Stimulated activated CD8-positive, alpha-beta memory T cell treated with anti-CD3 and anti-CD28 coated beads, Interleukin-4, amount 100 ng/mL, for 48 hours (primary cell): Measurements from ENCODE around the gene PTRHD1.
A peak's percentile ranks its signal among the peaks of the same experiment; 100 is the strongest.
"Not testable (repeated sequence)": the region's sequence is repeated elsewhere in the genome, so short reads cannot be mapped to it uniquely, and the experiment has no call there.

Experiments
- DNase-seq: peaks from one replicate; pipeline ENCODE4 v3.0.0-alpha.2; 2020

PTRHD1 gene

DNA sequence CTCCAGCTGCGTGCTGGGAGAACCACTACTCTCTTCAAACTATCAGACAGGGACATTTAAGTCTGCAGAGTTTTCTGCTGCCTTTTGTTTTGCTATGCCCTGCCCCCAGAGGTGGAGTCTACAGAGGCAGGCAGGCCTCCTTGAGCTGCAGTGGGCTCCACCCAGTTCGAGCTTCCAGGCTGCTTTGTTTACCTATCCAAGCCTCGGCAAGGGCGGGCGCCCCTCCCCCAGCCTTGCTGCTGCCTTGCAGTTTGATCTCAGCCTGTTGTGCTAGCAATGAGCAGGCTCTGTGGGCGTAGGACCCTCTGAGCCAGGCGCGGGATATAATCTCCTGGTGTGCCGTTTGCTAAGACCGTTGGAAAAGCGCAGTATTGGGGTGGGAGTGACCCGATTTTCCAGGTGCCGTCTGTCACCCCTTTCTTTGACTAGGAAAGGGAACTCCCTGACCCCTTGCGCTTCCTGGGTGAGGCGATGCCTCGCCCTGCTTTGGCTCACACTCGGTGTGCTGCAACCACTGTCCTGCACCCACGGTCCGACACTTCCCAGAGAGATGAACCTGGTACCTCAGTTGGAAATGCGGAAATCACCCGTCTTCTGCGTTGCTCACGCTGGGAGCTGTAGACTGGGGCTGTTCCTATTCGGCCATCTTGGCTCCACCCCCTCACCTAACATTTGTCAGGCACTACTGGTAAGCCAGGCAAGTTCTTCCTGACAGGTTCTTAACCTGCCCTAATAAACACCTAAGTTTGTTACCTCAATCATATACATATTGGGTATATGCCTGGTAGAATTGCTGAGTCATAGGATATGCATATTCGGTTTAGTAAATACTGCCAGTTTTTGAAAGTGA lies 12.8 kb upstream of the PTRHD1 start:
- not testable (repeated sequence) for DNase-seq

DNA sequence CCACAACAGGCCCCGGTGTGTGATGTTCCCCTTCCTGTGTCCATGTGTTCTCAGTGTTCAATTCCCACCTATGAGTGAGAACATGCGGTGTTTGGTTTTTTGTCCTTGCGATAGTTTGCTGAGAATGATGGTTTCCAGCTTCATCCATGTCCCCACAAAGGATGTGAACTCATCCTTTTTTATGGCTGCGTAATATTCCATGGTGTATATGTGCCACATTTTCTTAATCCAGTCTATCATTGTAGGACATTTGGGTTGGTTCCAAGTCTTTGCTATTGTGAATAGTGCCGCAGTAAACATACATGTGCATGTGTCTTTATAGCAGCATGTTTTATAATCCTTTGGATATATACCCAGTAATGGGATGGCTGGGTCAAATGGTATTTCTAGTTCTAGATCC lies 7.3 kb upstream of the PTRHD1 start:
- not testable (repeated sequence) for DNase-seq

DNA sequence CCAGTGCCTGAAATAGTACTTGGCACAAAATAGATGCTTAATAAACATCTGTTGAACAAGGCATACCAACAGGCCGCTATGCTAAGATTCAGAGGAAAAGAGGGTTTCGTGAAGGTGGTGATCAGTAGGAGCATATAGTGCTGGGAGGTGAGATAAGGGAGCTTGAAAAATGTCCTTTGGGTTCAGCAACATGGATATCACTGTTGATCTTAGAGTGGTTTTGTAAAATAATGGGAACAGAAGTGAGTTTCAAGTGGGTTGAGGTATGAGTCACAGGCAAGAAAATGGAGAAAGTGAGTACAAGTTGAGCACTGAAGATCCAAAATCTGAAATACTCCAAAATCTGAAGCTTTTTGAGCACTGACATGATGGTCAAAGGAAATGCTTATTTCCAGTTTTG lies 4.5 kb upstream of the PTRHD1 start:
- no peak for DNase-seq

DNA sequence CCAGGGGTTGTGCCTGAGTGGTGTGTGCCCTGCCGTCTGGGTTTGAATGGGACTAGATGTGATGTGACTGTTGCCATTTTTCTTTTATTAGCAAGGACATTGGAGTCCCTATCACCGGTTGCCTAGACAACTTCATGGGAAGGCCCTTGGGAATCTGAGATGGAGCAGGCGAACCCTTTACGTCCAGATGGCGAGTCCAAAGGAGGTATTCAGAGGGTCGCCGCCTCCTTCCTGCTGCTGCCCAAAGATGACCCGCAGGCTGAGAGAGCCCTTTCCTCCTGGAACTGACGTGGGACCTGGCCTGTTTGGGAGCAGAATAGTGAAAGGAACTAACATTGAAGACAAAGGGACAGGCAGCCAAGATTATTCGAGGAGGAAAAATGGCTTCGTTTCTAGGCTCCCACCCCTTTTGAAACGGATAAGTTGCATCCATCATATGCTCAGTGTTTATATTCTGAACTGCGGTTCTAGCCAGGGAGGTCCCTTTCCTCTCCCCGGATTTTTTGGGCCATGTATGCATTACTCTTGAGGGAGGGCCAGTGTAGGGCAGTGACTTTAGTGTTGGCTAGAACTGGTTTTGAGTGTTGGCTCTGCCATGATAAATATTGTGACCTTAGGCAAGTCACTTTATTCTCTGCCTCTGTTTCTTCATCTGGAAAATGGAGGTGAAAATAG lies 707 bp upstream of the PTRHD1 start:
- peak; percentile 37 for DNase-seq

DNA sequence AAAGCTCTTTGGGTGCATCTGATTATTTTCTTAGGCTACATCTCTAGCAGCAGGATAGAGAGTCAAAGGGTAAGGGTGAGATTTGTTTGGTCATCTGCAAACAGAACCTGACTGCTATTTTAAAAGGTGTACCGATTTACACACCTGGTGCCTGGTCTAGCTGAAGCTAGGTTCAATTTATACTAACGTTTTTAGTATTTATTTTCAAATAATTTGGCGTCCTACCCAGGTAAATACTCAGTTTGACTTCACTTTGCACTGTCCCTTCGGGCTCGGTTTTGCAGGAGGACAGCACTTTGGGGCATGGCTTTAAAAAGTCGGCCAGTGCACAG lies 683 bp downstream of the PTRHD1 start:
- DNase-seq = no peak

DNA sequence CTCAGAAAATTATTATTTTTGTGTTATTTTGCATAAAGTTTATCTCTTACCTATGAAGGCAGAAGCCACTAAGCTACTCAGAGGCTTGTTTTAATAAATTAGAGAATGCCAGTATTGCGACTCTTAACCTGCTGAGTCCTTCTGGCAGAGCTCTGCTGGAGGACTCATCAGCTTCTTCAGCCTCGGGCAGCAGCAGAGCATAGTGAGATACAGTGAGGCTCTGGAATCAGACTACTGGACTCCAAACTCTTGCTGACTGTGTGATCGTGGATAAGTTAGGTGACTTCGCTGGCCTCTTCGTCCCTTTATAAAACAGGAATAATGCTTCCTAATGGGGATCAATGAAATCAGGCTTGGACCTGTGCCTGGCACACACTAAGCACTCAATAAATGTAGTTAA lies 1.7 kb downstream of the PTRHD1 start:
- no peak for DNase-seq

DNA sequence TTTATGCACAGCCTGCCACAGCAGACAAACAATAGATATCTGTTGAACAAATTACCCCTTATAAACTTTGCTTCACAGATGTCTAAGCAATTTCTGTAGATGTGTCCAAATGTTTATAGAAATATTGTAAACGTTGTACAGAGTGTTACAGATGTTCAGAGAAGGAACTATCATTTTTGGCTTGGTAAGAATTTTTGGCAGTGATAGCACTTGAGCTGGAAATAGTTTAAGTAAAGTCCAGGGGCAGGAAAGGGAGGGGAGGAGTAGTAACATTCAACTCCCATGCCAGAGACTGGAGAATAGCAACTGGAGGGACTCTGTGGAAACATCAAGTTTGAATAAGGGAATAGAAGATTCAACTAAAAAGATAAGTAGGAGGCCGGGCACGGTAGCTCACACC lies 4.4 kb downstream of the PTRHD1 start:
- DNase-seq = no peak

DNA sequence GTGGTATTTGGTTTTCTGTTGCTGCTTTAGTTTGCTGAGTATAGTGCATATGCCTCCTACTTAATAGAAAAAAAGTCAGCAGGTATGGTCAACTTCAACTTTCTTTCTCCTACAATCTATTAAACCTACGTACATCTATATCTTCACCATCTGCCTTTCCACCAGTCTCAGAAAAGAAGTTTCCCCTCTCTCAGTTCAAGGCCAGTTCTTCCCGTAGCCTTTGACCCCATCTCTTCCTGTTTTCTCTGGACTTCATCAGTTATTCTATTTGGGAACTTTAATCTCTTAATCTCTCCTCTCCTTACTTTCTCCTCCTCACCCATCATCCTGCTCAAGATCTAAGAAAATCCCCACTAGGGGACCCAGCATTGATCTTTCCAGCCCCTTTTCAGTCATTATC lies 5.7 kb downstream of the PTRHD1 start:
- DNase-seq = no peak

DNA sequence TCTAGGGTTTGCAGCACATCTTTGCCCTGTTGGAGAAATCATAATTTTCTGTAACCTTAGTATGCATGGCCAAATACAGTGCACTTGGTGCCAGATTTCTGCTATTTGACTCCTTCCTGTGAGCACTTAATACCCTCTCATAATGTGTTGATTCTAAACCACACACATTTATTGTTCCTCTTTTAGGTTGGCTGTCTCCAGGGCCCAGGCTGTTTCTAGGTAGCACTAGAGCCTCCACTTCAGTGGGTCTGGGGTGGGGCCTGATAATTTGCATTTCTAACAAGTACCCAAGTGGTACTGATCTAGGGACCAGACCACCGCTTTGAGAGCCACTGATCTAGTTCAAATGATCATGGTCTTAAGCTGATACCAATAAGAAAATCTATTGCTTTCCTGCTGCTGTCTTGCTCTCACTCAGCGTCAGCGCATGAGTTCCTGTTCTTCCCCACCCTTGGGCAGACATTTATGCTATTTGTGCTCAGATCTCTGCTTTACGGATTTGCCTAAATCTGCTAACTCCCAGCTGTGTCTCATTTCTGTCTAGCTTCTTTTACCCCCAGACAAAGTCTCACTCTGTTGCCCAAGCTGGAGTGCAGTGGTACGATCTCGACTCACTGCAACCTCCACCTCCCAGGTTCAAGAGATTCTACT lies 7.4 kb downstream of the PTRHD1 start:
- no peak for DNase-seq

DNA sequence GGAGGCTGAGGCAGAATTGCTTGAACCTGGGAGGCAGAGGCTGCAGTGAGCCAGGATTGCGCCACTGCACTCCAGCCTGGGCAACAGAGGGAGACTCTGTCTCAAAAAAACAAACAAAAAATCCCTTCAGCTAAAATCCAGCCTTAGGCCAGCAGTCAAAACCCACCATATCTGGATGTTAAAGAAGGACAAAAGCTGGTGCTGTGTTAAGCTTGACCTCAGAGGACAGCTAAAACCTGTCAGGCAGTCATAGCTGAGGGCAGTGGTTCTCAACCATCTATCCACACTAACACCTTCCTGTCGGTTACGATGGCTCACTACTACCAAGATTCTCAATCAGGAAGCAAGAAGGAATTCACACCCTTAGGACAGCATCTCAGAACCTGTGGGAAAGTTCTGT lies 9.6 kb downstream of the PTRHD1 start:
- no peak for DNase-seq

DNA sequence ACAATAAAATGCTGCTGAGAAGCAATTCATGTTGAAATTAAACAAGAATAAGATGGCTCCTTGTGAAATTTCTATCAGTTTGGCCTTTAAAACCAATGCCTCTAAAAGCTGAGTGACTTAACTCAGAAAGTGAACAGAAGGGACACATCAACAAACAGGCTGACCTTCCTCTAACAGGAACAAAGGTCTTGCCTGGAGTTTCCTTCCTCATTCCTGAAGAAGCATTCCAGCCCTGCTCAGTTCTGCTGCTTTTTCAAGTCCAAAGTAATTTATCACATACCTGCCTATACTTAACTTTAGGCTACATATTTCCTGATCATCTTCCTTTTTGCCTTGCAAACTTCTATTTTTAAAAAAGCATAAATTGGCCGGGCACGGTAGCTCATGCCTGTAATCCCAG lies 14.1 kb downstream of the PTRHD1 start:
- DNase-seq = no peak

DNA sequence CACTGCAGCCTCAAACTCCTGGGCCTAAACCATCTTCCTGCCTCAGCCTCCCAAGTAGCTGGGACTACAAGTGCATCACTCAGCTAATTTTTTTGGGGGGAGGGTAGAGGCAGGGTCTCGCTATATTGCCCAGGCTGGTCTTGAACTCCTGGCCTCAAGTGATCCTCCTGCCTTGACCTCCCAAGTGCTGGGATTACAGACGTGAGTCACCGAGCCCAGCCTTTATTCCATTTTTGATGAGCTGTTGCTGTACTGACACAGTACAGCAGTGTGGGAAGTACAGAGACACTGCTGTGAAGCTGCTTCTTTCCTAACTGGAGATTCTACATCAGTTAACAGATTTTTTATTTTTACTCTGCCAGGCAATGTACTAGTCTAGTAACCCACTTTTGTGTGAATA lies 18.8 kb downstream of the PTRHD1 start:
- no peak for DNase-seq

DNA sequence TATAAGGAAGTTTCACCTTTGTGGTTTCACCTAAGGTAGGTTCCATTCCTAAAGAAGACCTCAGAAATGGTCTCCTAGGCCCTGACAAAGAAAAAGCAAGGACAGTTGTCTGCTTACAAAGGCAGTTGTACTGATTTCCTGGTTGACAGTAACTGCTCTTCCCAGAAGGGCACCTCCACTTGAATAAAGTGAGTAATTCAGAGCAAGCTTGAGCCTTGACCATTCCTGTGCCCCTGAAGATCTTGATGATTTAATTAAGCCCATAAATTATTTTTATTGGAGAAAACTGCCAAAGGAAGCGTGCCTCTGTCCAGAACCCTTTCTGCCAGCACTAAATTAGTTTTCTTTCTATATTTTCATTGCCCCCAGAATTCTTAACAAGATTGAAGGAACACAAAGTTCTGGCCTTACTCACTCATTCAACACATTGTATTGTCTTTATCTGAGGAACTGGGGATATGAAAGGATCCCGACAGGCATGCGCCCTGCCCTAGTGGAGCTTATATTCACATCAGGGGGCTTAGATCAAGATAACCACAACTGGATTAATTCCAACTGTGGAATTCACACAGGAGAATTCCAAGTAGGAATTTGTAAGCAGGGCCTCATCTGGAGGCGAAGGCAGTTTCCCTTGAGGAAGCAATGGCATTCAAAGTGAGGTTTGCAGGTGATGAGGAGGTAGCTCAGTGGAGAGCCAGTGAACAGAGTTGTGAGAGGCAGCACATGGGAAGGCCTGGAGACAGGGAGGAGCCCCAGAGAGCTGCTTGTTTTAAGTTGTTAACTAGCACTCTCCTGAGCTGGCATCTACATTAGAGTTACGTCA lies 21.2 kb downstream of the PTRHD1 start:
- DNase-seq = no peak

DNA sequence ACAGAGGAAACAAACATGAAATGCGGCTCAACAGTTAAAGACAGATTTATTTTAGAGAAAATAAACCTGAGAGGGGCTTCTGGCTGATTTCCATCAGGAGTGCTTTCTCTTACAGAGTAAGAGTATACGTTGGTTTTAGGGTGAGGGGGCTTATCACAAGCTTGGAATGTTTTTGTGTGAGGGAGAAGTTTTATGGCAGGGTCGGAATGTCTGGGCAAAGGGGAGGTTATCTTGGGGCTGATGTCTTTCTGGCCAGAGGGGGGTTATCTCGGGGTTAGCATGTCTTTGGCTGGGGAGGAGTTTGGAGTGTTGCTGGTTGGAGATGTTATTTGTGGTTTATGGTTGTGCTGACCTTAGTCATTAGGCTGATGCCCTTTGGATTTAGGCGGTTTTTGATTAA lies 22.1 kb downstream of the PTRHD1 start:
- DNase-seq = no peak

DNA sequence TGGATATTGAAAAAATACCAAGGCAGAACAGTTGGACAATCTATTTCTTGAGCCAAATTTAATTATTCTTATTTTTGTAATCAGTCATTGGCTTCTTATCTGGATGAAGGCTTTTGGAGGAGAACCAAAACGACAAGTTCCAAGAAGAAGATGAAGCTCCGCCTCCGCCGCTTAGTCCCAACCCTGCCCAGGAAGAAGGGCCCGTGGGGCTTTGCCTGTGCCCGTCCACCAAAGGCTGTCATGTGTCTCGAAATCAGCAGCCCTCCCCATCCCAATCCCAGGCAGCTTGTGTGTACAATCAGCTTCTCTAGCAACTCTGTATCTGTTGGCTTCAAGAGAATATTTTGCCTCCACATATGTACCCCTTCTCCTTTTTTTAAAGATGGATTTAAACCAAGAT lies 24.6 kb downstream of the PTRHD1 start:
- no peak for DNase-seq

DNA sequence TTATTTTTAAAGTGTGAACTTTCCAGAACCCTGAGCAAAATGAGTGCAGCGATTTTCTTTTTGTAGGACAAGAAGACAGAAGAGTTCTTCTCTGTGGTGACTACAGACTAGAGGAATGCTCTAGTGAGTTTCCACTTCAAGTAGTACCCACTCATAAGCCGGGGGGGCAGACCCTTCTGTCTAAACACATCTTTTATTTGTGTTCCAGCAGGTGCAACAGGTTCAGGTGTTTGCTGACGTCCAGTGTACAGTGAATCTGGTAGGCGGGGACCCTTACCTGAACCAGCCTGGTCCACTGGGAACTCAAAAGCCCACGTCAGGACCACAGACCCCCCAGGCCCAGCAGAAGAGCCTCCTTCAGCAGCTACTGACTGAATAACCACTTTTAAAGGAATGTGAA lies 25.2 kb downstream of the PTRHD1 start:
- DNase-seq = no peak

DNA sequence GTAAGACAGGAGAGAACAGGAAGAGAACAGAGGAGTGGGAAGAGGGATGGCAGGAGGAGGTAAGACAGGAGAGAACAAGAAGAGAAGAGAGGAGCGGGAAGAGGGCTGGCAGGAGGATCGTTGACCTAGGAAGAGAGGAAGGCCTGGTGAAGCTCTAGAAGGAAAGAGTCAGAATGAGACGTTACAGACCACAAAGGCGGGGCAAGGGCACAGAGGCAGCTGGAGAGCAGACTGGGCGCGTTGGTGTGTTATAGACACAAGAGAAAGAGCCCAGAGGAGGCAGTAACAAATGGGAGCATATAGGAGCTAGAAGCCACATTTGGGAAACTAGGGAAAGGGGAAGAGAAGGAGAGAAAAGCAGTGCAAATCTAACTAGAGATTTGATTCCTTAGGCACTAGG lies 26.6 kb downstream of the PTRHD1 start:
- peak; percentile 39 for DNase-seq

DNA sequence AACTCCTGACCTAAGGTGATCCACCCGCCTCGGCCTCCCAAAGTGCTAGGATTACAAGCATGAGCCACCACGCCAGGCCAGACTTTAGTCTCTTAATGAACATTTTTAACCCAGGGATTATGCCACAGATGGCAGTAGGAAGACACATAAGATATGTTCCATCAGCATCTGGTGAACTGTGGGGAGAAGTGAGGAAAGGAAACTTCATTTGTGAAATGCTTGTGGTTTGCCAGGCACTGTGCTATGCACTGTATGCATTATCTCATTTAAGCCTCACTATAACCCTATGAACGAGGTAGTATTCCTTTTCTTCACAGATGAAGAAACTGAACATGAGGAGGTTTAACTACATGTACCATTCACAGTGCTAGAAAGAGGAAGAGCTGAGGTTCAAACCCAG lies 29.3 kb downstream of the PTRHD1 start:
- DNase-seq = no peak

DNA sequence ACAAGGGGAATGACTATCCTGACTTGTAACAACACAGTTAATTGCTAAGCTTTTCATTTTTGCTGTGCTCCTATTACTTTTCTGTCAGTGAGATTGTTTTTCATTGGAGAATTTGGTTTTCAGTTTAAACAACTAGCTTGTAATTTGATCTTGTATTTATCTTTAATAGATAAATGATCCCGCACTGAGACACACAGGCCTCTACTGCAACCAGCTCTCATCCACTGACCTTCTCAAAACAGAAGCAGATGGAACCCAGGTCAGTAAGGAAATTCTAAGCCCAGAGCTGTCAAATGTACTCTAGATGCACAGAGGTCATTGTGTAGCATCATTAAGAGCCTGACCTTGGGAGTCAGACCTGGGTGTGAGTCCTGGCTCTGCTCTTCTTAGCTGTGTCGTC lies 30.7 kb downstream of the PTRHD1 start:
- DNase-seq = no peak

DNA sequence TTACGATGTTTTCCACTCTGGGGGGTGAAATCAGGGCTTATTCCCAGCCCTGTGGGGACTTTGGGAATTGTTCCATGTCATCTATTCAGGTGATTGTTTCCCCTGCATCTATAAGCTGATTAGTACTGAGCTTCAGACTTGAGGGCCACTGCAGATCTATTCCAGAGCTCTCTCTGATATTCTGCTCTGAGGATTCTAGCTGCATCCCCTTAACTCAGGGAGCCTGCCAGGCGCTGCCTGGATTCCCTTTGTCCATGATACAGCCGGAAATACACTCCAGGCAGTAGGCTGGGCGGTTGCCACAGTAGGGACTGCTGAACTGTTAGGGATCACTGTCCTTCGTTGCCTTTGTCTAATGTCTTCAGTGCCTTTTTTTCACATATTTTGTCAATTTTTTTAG lies 31.3 kb downstream of the PTRHD1 start:
- DNase-seq = no peak

DNA sequence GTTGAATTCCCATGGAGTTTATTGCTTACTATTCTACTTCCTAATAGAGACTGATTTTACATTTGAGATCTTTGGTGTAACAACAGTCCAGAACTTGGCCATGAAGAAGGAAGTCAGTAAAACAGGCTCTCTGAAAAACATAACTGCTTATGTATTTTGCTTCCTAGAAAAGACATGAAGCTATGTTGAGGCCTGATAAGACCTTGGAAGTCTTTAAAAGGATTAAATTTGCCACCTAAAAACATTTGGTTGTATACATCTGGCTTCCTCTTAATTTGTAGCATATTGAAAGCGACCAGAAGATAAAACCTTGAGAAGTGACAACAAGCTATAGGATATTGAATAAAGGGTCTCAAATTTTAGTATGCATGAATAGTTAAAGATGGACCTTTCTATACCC lies 36.4 kb downstream of the PTRHD1 start:
- no peak for DNase-seq

DNA sequence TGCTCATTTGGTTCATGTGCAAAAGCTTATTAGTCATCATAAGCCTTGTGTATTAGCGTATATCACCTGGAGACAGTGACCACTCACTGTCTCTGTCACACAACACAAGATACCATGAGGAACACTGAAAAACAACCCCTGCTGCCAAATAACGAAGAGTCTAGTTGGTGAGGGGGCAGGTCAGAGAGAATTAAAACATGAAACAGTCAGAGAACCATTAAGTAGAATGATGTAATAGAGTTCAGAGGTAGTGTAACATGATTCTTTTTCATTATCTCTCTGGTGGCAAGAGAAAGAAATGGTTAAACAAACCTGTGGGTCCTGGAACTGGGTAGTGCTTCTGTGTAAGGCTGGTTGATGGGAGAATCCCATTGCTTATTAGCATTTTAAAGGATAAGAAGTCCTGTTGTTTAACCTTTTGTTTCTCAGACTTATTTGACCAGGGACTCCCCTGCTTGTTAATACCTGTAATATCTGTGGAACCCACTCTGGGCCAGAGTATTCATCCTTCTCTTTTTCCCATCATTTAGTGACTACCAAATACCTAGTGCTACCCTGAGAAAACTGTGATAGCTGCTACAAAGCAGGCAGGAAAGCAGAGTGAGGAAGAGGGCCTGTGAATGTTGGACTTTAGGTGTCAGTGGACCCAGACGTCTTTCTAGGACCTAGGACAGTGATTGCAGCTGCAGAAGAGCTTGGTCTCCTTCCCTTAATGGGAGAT lies 38.0 kb downstream of the PTRHD1 start:
- DNase-seq = no peak
